Aorta (tissue), 5 donors: ENCODE data around the gene NDUFB10. TPM values are rescaled to one million over a fixed set of nuclear protein-coding genes. Genes with fewer than 3 reads are reported as not detected.
"Not testable (repeated sequence)": the region's sequence is repeated elsewhere in the genome, so short reads cannot be mapped to it uniquely, and the experiment has no call there.

Source experiments
- ATAC-seq: fragments of 200-7000 bp; cut with Tn5 transposase; one replicate; pipeline ENCODE4 v1.9.1; 2022; ENCODE audit warnings: moderate library complexity; ENCODE audit not compliant: low FRiP score
- DNase-seq, 2 donors: peaks; one replicate each; pipeline ENCODE4 v3.0.0-alpha.2; 2020
- H3K27ac ChIP-seq, 2 donors: one replicate each; pipeline ENCODE4 v1.5.1; 2013; ENCODE audit warnings: low read length in 2 of 2, mild to moderate bottlenecking in 2 of 2, moderate library complexity in 2 of 2, control low read depth in 1 of 2, inconsistent platforms in 1 of 2, low read depth in 1 of 2
- H3K27me3 ChIP-seq, 2 donors: one replicate each; pipeline ENCODE4 v1.6.1; 2013; ENCODE audit warnings: control low read depth in 1 of 2, low read length in 1 of 2, mild to moderate bottlenecking in 1 of 2, moderate library complexity in 1 of 2; ENCODE audit not compliant: insufficient read depth in 2 of 2, control insufficient read depth in 1 of 2
- H3K36me3 ChIP-seq, 2 donors: one replicate each; pipeline ENCODE4 v1.6.1; 2013; ENCODE audit warnings: control low read depth in 1 of 2, low read length in 1 of 2, mild to moderate bottlenecking in 1 of 2; ENCODE audit not compliant: insufficient read depth in 2 of 2, control insufficient read depth in 1 of 2
- H3K4me1 ChIP-seq, 2 donors: one replicate each; pipeline ENCODE4 v1.6.1; 2013; ENCODE audit warnings: low read length in 2 of 2, control low read depth in 1 of 2, mild to moderate bottlenecking in 1 of 2, moderate library complexity in 1 of 2; ENCODE audit not compliant: insufficient read depth in 2 of 2, control insufficient read depth in 1 of 2
- H3K4me3 ChIP-seq, 2 donors: one replicate each; pipeline ENCODE4 v1.5.1; 2013; ENCODE audit warnings: low read length in 2 of 2, control low read depth in 1 of 2, mild to moderate bottlenecking in 1 of 2
- H3K9me3 ChIP-seq: one replicate; pipeline ENCODE4 v1.6.1; 2013; ENCODE audit warnings: mild to moderate bottlenecking, low read length; ENCODE audit not compliant: control insufficient read depth
- whole genome bisulfite sequencing, 2 donors: extraction: QIAGEN DNeasy Blood & Tissue Kit; methylation state at CpG; one replicate each; pipeline ENCODE4 v1.1.7; 2013; 5-methylcytosine and 5-hydroxymethylcytosine counted together
- intact Hi-C, 2 donors: fragments of 100-400 bp; cut with DNase I; formaldehyde crosslinking; loops; one replicate each; pipeline versions ENCODE4 v1.14.2 to v1.15.0; 2022
- polyA plus RNA-seq, 2 donors: library from polyadenylated mRNA; stranded (reverse); fragments of 200-250 nt; gene quantifications; one replicate each; pipeline ENCODE4 v1.2.3, GENCODE V29; 2013
- total RNA-seq, 2 donors: library from RNA; stranded (reverse); fragmentation: NEBNext Ultra II Directional; extraction: Animal tissue kit (Norgen Biotek cat#: 25700); gene quantifications; one replicate each; pipeline ENCODE4 v1.2.1, GENCODE V29; 2021
- donor health status: healthy with polysubstance abuse.
- donor health status: Bipolar disorder and iron deficiency.
- donor health status: DM: no; HTN: no; CAD: no.
- donor health status: DM: no; HTN: no; CAD: no.
- donor health status: DM: yes; HTN: yes; CAD: no.

The NDUFB10 gene
- total and polyA plus RNA-seq, 4 donors, result 80.5 to 268 (median 133) TPM

- Histone ChIP-seq H3K27ac (no peak overlapping the region), H3K27me3 (no peaks in the 10 kb centered on the region), H3K36me3 (no peaks in the 10 kb centered on the region), H3K4me3 (no peak overlapping the region), H3K9me3 (no peaks in the 10 kb centered on the region), H3K4me1 (no peaks in the 10 kb centered on the region)
- DNase-seq, result no peak
- WGBS, 2 donors, result 88 to 90% methylated on average over 11 of the region's 11 CpGs
- ATAC-seq, result no peak
- intact Hi-C loops, result no loop called here
These were observed 9.8 kb upstream of the NDUFB10 start for GRCh38 chr16:1949507-1949906.

DNA sequence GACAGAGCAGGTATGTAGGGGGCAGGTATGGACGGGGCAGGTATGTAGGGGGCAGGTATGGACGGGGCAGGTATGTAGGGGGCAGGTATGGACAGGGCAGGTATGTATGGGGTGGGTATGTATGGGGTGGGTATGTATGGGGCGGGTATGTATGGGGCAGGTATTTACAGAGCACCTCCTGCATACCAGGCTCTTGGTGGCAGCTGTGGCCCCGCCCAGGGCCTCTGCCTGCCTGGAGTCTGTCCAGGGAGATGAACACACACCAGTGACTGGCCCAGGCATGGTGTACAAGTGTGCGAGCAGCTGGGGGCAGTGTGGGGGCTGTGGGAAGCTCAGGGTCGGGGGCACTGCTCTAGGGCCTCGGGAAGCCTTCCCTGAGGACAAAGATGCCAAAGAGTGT, 9.3 kb upstream of the NDUFB10 start:
- intact Hi-C loops, result no loop called here
- Histone ChIP-seq H3K9me3 (no peaks in the 10 kb centered on the region), H3K36me3 (no peaks in the 10 kb centered on the region), H3K27me3 (no peaks in the 10 kb centered on the region), H3K27ac (no peak overlapping the region), H3K4me1 (no peaks in the 10 kb centered on the region), H3K4me3 (no peak overlapping the region)
- ATAC-seq, result no peak
- WGBS, 2 donors, result 49 to 65% methylated on average over 7 of the region's 7 CpGs
- peak in 1 of 2 donors; percentile 50 for DNase-seq

- H3K27ac ChIP-seq, result no peak overlapping the region
- no peaks in the 10 kb centered on the region for H3K27me3 ChIP-seq
- no peak overlapping the region for H3K4me3 ChIP-seq
- H3K36me3 ChIP-seq, result no peaks in the 10 kb centered on the region
- 59 to 61% methylated on average over 19 of the region's 19 CpGs for WGBS, 2 donors
- intact Hi-C loops, result no loop called here
- no peaks in the 10 kb centered on the region for H3K4me1 ChIP-seq
- peak in 1 of 2 donors; percentile 65 for DNase-seq
- no peak for ATAC-seq
- no peaks in the 10 kb centered on the region for H3K9me3 ChIP-seq
These were observed 8.8 kb upstream of the NDUFB10 start for GRCh38 chr16:1950559-1950958.

GRCh38 chr16:1953734-1954133, 5.6 kb upstream of the NDUFB10 start:
- no peaks in the 10 kb centered on the region for H3K4me1 ChIP-seq
- no peak overlapping the region for H3K27ac ChIP-seq
- 92 to 94% methylated on average over 22 of the region's 22 CpGs for WGBS, 2 donors
- no peaks in the 10 kb centered on the region for H3K36me3 ChIP-seq
- intact Hi-C loops, result no loop called here
- ATAC-seq (no peak), DNase-seq (peak in 1 of 2 donors; percentile 73)
- no peaks in the 10 kb centered on the region for H3K9me3 ChIP-seq
- H3K27me3 ChIP-seq, result no peaks in the 10 kb centered on the region
- no peak overlapping the region for H3K4me3 ChIP-seq

GRCh38 chr16:1957434-1958142, 1.8 kb upstream of the NDUFB10 start:
- H3K36me3 ChIP-seq, H3K27me3 ChIP-seq, H3K9me3 ChIP-seq, H3K4me1 ChIP-seq, intact Hi-C loops, DNase-seq, ATAC-seq, H3K4me3 ChIP-seq, H3K27ac ChIP-seq: not testable (repeated sequence)
- 87 to 88% methylated on average over 18 to 21 of the region's 22 CpGs for WGBS, 2 donors

DNA sequence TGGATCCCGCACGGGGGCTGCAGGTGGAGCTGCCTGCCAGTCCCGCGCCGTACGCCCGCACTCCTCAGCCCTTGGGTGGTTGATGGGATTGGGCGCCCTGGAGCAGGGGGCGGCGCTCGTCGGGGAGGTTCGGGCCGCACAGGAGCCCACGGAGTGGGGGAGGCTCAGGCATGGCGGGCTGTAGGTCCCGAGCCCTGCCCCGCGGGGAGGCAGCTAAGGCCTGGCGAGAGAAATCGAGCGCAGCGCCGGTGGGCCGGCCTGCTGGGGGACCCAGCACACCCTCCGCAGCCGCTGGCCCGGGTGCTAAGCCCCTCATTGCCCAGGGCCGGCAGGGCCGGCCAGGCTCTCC, 1.2 kb upstream of the NDUFB10 start:
- H3K9me3 ChIP-seq, H3K4me3 ChIP-seq, H3K36me3 ChIP-seq, H3K27me3 ChIP-seq, H3K4me1 ChIP-seq, ATAC-seq, H3K27ac ChIP-seq, intact Hi-C loops: not testable (repeated sequence)
- 64 to 71% methylated on average over 25 to 30 of the region's 30 CpGs for WGBS, 2 donors
- DNase-seq, result peak in 1 of 2 donors; percentile 73

DNA sequence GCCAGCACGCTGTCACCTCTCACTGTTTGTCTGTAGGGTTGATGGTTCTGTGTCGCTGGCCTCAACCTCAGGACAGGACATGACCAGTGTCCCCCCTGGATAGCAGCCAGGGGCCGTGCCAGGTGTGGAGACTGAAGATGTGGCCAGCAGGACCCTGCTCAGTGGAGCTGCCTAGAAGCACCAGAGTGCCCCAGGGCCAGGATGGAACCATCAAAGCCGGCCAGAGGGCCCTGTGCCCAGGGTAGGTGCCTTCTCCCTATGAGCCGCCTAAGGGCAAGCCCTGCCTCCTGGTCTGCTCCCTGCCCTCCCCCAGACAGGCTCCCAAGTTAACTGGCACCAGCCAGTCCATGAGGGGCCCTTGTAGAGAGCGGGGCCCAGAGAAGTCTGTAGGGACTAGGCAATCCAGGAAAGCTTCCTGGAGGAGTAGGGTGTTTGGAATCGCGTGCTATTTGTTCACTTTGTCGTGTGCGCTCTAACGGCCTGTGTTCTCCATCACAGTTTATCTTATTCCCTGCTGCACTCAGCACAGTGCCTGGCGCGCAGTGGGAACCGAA, 546 bp upstream of the NDUFB10 start:
- Histone ChIP-seq H3K4me3 (no peak overlapping the region), H3K4me1 (no peaks in the 10 kb centered on the region), H3K9me3 (no peaks in the 10 kb centered on the region), H3K27me3 (no peaks in the 10 kb centered on the region), H3K27ac (peak overlapping the region in 1 of 2 donors; percentile 49), H3K36me3 (peaks cover 0 to 4% of the 10 kb centered on the region in 2 donors)
- DNase-seq (peak in 1 of 2 donors; percentile 70), ATAC-seq (peak; percentile 17)
- intact Hi-C loops, result no loop called here
- WGBS, 2 donors, result 32 to 36% methylated on average over 14 of the region's 14 CpGs

- Histone ChIP-seq H3K4me1 (no peaks in the 10 kb centered on the region), H3K27me3 (peaks cover 0 to 2% of the 10 kb centered on the region in 2 donors), H3K27ac (no peak overlapping the region), H3K9me3 (no peaks in the 10 kb centered on the region), H3K36me3 (peaks cover 0 to 4% of the 10 kb centered on the region in 2 donors), H3K4me3 (no peak overlapping the region)
- no peak for ATAC-seq
- no peak for DNase-seq
- intact Hi-C loops, result no loop called here
- WGBS, 2 donors, result 61% methylated on average over 20 of the region's 20 CpGs
These were observed 1.6 kb downstream of the NDUFB10 start for GRCh38 chr16:1960665-1961630.
